ENCODE data around the gene ZNF143.

Gene ZNF143

DNA sequence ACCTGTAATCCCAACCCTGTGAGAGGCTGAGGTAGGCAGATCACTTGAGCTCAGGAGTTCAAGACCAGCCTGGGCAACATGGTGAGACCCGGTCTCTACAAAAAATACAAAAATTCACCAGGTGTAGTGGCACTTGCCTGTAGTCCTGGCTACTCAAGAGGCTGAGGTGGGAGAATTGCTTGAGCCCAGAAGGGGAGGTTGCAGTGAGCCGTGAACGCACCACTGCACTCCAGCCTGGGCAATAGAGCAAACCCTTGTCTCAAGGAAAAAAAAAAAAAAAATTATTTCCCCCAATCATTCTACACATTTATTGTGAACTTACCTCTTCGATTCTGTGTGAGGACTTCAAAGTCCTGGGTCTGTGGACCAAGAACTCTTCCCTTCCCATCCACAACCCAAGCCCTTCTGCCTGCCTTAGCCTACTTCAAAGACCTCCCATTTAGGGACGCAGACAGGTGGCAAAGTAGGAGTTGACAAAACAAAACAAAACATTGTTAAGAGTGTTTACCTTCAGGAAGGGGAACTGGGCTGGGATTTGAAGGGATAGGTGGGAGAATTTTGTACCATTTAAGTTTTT is 108.9 kb downstream of the ZNF143 start:
- no peak overlapping the region for H3K9ac ChIP-seq (ENCODE audit: low read depth, low read length)
- H3K27ac ChIP-seq (ENCODE audit: low read depth, low read length) = peak overlapping the region; percentile 94
- H3K27me3 ChIP-seq (ENCODE audit: control insufficient read depth, insufficient read depth, low read length) = no peaks in the 10 kb centered on the region
- no peaks in the 10 kb centered on the region for H3K9me3 ChIP-seq (ENCODE audit: control insufficient read depth, insufficient read depth, low read length)
- H3K36me3 ChIP-seq (ENCODE audit: control insufficient read depth, insufficient read depth, low read length) = peaks cover under 1% of the 10 kb centered on the region; the same call in 1 of the 2 replicates
- peaks cover 57% of the 10 kb centered on the region for H3K4me1 ChIP-seq (ENCODE audit: control insufficient read depth, insufficient read depth, low read length)
- H3K4me3 ChIP-seq (ENCODE audit: low read depth, low read length) = no peak overlapping the region

DNA sequence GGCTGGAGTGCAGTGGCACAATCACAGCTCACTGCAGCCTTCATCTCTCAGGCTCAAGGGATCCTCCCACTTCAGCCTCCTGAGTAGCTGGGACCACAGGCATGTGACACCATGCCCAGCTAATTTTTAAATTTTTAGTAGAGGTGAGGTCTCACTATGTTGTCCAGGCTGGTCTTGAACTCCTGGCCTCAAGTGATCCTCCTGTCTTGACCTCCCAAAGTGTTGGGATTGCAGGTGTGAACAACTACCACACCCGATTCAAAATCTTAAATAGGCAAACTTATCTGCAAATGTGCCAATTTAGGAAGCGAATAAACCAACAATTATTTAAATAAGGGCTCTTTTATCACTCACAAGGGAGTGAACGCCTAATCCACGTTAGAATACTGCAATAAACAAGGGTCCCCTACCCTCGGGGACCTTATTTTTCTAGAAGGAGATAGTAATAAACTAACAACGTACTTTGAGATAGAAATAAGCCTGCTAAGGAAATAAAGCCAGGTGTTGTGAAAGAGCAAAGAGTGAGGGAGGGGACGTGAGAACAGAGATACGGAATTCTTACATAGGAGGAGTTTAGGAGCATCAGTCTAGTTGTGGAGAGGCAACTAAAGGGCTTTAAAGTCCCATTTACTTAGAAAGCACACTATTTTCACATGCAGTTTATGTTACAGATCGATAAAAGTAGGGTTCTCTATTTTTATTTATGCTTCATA is 109.7 kb downstream of the ZNF143 start:
- no peaks in the 10 kb centered on the region for H3K27me3 ChIP-seq (ENCODE audit: control insufficient read depth, insufficient read depth, low read length)
- H3K9ac ChIP-seq (ENCODE audit: low read depth, low read length) = no peak overlapping the region
- peaks cover 6% of the 10 kb centered on the region; the same call in 1 of the 2 replicates for H3K36me3 ChIP-seq (ENCODE audit: control insufficient read depth, insufficient read depth, low read length)
- peaks cover 57% of the 10 kb centered on the region for H3K4me1 ChIP-seq (ENCODE audit: control insufficient read depth, insufficient read depth, low read length)
- no peak overlapping the region for H3K27ac ChIP-seq (ENCODE audit: low read depth, low read length)
- no peaks in the 10 kb centered on the region for H3K9me3 ChIP-seq (ENCODE audit: control insufficient read depth, insufficient read depth, low read length)
- H3K4me3 ChIP-seq (ENCODE audit: low read depth, low read length) = no peak overlapping the region

DNA sequence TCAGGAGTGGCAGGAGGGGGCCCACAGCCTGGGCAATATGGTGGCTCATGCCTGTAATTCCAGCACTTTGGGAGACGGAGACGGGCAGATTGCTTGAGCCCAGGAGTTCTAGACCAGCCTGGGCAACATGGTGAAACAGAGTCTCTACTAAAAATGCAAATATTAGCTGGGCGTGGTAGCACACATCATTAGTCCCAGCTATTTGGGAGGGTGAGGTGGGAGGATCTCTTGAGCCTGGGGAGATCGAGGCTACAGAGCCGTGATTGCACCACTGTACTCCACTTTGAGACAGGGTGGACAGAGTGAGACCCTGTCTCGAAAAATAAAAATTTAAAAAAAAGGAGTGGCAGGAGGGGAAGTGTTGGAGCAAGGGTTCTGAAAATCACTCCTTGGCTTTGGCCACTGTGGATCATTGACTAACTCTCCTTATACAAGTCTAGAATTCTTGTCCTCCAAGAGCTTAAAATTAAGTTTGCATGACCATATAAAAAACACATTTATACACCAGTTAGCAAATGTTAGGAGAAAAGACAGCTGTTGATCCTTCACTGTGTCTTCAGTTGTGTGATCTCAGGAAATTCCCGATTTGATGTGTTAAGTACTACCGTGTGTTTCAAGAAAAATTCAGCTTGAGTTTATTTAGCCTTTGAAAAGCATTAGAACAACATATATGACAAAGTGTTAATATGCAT is 110.4 kb downstream of the ZNF143 start:
- Histone ChIP-seq H3K9me3 (ENCODE audit: control insufficient read depth, insufficient read depth, low read length) (no peaks in the 10 kb centered on the region), H3K27ac (ENCODE audit: low read depth, low read length) (no peak overlapping the region), H3K4me3 (ENCODE audit: low read depth, low read length) (no peak overlapping the region), H3K4me1 (ENCODE audit: control insufficient read depth, insufficient read depth, low read length) (peaks cover 50% of the 10 kb centered on the region), H3K9ac (ENCODE audit: low read depth, low read length) (no peak overlapping the region), H3K36me3 (ENCODE audit: control insufficient read depth, insufficient read depth, low read length) (peaks cover 13% of the 10 kb centered on the region), H3K27me3 (ENCODE audit: control insufficient read depth, insufficient read depth, low read length) (no peaks in the 10 kb centered on the region)

DNA sequence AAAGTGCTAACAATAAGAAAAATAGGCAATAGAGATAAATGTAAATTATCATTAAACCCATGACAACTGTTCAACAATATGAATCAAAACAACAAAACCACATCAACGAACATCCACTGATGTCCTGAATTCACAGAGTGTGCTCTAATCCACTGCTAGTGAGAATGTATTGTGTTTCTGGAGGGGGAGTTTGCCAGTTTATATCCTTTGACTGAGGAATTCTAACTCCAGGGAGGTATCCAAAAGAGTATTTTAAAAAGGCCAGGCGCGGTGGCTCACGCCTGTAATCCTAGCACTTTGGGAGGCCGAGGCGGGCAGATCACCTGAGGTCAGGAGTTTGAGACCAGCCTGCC is 110.9 kb downstream of the ZNF143 start:
- peaks cover 48% of the 10 kb centered on the region for H3K4me1 ChIP-seq (ENCODE audit: control insufficient read depth, insufficient read depth, low read length)
- peak overlapping the region; percentile 70; the same call in 1 of the 2 replicates for H3K4me3 ChIP-seq (ENCODE audit: low read depth, low read length)
- H3K9ac ChIP-seq (ENCODE audit: low read depth, low read length) = no peak overlapping the region
- H3K36me3 ChIP-seq (ENCODE audit: control insufficient read depth, insufficient read depth, low read length) = peaks cover 18% of the 10 kb centered on the region
- H3K9me3 ChIP-seq (ENCODE audit: control insufficient read depth, insufficient read depth, low read length) = no peaks in the 10 kb centered on the region
- no peaks in the 10 kb centered on the region for H3K27me3 ChIP-seq (ENCODE audit: control insufficient read depth, insufficient read depth, low read length)
- peak overlapping the region; percentile 99 for H3K27ac ChIP-seq (ENCODE audit: low read depth, low read length)

- Histone ChIP-seq H3K9me3 (ENCODE audit: control insufficient read depth, insufficient read depth, low read length) (no peaks in the 10 kb centered on the region), H3K4me1 (ENCODE audit: control insufficient read depth, insufficient read depth, low read length) (peaks cover 50% of the 10 kb centered on the region), H3K36me3 (ENCODE audit: control insufficient read depth, insufficient read depth, low read length) (peaks cover 33% of the 10 kb centered on the region), H3K9ac (ENCODE audit: low read depth, low read length) (peak within 1 kb of the TSS; percentile 95), H3K27ac (ENCODE audit: low read depth, low read length) (peak within 1 kb of the TSS; percentile 99), H3K27me3 (ENCODE audit: control insufficient read depth, insufficient read depth, low read length) (no peaks in the 10 kb centered on the region), H3K4me3 (ENCODE audit: low read depth, low read length) (peak within 1 kb of the TSS; percentile 93)
These were observed 112.4 kb downstream of the ZNF143 start, which contains the start of gene WEE1 for GRCh38 chr11:9573052-9573774. Gene WEE1 (plus strand): TSS chr11:9573670. CDS start chr11:9573934, 264 bp downstream.

GRCh38 chr11:9573775-9574621 is 113.2 kb downstream of the ZNF143 start:
- peaks cover 39% of the 10 kb centered on the region for H3K36me3 ChIP-seq (ENCODE audit: control insufficient read depth, insufficient read depth, low read length)
- peak overlapping the region; percentile 95 for H3K27ac ChIP-seq (ENCODE audit: low read depth, low read length)
- H3K9me3 ChIP-seq (ENCODE audit: control insufficient read depth, insufficient read depth, low read length) = no peaks in the 10 kb centered on the region

DNA sequence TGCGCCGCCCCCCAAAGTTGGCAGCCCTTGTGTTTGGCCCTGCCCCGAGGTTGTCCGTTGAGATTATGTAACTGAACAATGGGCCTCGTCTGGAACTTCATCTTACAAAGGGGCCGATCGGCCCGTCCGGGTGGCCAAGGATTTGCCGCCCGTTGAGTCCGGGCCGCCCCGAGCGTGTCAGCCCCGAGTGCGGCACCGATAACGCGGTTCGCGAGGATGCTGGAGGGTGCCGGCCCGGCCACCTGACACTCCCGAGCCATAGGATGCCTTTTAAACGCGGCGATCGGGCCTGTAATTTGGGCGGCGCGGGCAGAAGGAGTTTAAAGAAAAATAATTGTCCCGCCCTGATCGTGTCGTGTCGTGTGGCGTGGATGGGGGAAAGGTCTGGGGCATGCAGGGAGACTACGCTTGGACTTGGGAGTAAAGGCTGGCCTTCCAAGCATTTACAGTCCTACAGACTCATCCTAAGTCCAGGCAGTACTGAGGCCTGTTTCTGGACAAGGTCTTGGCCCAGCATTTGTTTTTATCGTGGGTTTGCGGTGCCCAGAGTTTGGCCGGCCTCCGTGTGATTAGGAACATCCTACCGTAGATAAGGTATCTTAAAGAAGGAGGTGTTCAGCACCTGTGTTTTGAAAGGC is 113.9 kb downstream of the ZNF143 start:
- H3K9me3 ChIP-seq (ENCODE audit: control insufficient read depth, insufficient read depth, low read length) = no peaks in the 10 kb centered on the region
- H3K4me1 ChIP-seq (ENCODE audit: control insufficient read depth, insufficient read depth, low read length) = peaks cover 38% of the 10 kb centered on the region
- H3K27ac ChIP-seq (ENCODE audit: low read depth, low read length) = peak overlapping the region; percentile 95

More at GRCh38 chr11:9573775-9574621, 113.2 kb downstream of the ZNF143 start:
- H3K4me1 ChIP-seq (ENCODE audit: control insufficient read depth, insufficient read depth, low read length) = peaks cover 46% of the 10 kb centered on the region
- peak overlapping the region; percentile 93 for H3K4me3 ChIP-seq (ENCODE audit: low read depth, low read length)
- no peaks in the 10 kb centered on the region for H3K27me3 ChIP-seq (ENCODE audit: control insufficient read depth, insufficient read depth, low read length)
- H3K9ac ChIP-seq (ENCODE audit: low read depth, low read length) = peak overlapping the region; percentile 95

DNA sequence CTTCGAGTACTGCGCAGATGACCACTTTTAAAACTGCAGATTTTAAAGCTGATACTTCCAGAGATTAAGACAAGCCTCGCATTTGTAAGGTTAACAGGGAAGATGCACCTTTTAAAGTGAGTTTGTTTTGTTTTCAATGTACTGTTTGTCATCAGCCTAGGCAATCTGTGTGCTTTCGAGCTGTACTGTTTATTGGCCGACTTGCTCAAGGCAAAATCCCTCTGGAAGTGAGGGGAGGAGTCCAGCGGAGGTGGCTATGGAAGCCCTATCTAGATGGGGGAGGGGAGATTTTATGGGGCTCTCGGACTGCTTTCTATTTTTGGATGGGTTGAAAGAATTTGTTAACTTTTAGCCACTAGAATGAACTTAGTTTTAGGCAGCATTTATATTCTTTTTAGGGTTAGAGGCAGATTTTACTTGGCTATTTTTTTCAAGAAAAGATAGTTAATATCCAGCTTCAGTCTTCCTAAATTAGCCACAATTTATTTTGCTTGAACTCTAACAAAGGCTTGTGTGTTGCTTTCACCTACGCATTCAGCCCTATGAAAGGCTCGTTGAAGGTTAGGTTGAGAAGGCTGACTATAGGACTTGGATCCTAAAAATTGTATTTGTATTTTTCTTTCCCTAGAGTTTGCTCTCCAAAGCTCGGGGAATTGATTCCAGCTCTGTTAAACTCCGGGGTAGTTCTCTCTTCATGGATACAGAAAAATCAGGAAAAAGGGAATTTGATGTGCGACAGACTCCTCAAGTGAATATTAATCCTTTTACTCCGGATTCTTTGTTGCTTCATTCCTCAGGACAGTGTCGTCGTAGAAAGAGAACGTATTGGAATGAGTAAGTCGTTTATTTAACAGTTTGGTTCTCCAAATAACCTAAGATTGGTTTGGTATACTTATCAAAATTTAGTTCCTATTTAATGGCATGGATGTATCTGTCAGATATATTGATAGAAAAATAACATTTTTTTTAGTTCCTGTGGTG is 114.7 kb downstream of the ZNF143 start:
- peak overlapping the region; percentile 93 for H3K4me3 ChIP-seq (ENCODE audit: low read depth, low read length)
- H3K27me3 ChIP-seq (ENCODE audit: control insufficient read depth, insufficient read depth, low read length) = no peaks in the 10 kb centered on the region
- H3K27ac ChIP-seq (ENCODE audit: low read depth, low read length) = peak overlapping the region; percentile 95
- H3K9ac ChIP-seq (ENCODE audit: low read depth, low read length) = peak overlapping the region; percentile 95
- H3K36me3 ChIP-seq (ENCODE audit: control insufficient read depth, insufficient read depth, low read length) = peaks cover 55% of the 10 kb centered on the region
- H3K9me3 ChIP-seq (ENCODE audit: control insufficient read depth, insufficient read depth, low read length) = no peaks in the 10 kb centered on the region
- H3K4me1 ChIP-seq (ENCODE audit: control insufficient read depth, insufficient read depth, low read length) = peaks cover 33% of the 10 kb centered on the region

More for the DNA sequence above, 113.9 kb downstream of the ZNF143 start:
- Histone ChIP-seq H3K36me3 (ENCODE audit: control insufficient read depth, insufficient read depth, low read length) (peaks cover 47% of the 10 kb centered on the region), H3K27me3 (ENCODE audit: control insufficient read depth, insufficient read depth, low read length) (no peaks in the 10 kb centered on the region), H3K9ac (ENCODE audit: low read depth, low read length) (peak overlapping the region; percentile 95), H3K4me3 (ENCODE audit: low read depth, low read length) (peak overlapping the region; percentile 93)

DNA sequence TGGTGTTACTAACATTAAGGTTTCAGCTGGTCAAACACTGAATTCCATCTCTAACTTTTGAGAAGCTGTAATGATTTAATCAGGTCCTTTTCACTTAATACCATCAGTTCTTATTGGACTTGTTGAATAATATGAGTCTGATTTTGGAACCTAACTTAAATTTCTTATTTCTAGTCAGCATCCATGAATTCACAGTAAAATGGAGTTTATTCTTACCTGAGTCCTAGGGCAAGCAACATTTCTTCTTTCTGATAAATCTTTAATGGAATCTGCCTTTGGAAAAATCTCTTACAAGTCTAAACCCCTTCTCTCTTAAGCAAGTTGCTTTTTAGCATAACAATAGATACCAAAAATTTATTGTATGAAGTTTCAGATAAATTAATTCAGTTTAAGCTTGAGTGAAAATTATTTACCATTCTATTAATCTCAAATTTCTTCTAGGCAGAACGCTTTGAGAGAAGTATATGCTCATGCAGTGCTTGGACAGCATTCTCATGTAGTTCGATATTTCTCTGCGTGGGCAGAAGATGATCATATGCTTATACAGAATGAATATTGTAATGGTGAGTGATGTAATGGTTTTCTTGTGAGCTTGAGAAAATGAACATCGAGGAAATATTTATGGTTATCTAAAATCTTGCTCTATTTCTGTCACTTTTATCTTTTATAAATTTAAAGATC is 116.0 kb downstream of the ZNF143 start:
- peaks cover 20% of the 10 kb centered on the region for H3K4me1 ChIP-seq (ENCODE audit: control insufficient read depth, insufficient read depth, low read length)
- peaks cover 68% of the 10 kb centered on the region for H3K36me3 ChIP-seq (ENCODE audit: control insufficient read depth, insufficient read depth, low read length)
- H3K9me3 ChIP-seq (ENCODE audit: control insufficient read depth, insufficient read depth, low read length) = no peaks in the 10 kb centered on the region
- peak overlapping the region; percentile 95 for H3K27ac ChIP-seq (ENCODE audit: low read depth, low read length)
- H3K27me3 ChIP-seq (ENCODE audit: control insufficient read depth, insufficient read depth, low read length) = no peaks in the 10 kb centered on the region
- H3K4me3 ChIP-seq (ENCODE audit: low read depth, low read length) = peak overlapping the region; percentile 93
- H3K9ac ChIP-seq (ENCODE audit: low read depth, low read length) = peak overlapping the region; percentile 95

Data from HUES48 (cell line).